Caco-2 (cell line): ENCODE measurements around the gene FAM13A. TPM values are rescaled to one million over a fixed set of nuclear protein-coding genes. Genes with fewer than 3 reads are reported as not detected.

ENCODE experiments used
- BruUV-seq: library from RNA; stranded (reverse); fragments of 400-500 nt; replicated peaks from 2 replicates; lab custom pipeline; 2021; lab: Mats Ljungman, UMichigan
- CTCF ChIA-PET: fragments of 300-600 bp; sonication (Branson Sonifier 250); formaldehyde crosslinking; loops from one replicate; lab custom pipeline; 2022; ENCODE audit warnings: antibody characterized with exemption; lab: Charles Lee
- POLR2A ChIA-PET: fragments of 300-600 bp; sonication (Branson Sonifier 250); formaldehyde crosslinking; loops from one replicate; lab custom pipeline; 2022; ENCODE audit warnings: antibody characterized with exemption; lab: Charles Lee
- DNase-seq, 2 experiments: peaks; one replicate each; pipeline versions ENCODE4 v3.0.0 to v3.0.0-alpha.2; 2020 to 2022
- H3K27me3 ChIP-seq: replicated peaks from 2 replicates; pipeline ENCODE4 v1.6.0; 2011; ENCODE audit warnings: low read length; ENCODE audit not compliant: control insufficient read depth, insufficient read depth
- H3K36me3 ChIP-seq: 2 replicates; pipeline ENCODE4 v1.5.1; 2011; ENCODE audit warnings: low read length; ENCODE audit not compliant: control insufficient read depth, insufficient read depth
- H3K4me1 ChIP-seq: fragments of 250-450 bp; sonication (Bioruptor Pico); 2 replicates; pipeline ENCODE4 v1.5.1; 2020; ENCODE audit warnings: mild to moderate bottlenecking
- H3K4me3 ChIP-seq: 2 replicates; pipeline ENCODE4 v1.5.1; 2011; ENCODE audit warnings: low read depth, mild to moderate bottlenecking, control low read depth, low read length
- H3K9me3 ChIP-seq: fragments of 250-450 bp; sonication (Bioruptor Pico); 2 replicates; pipeline ENCODE4 v1.5.1; 2020; ENCODE audit warnings: mild to moderate bottlenecking, moderate library complexity
- H3K27ac Mint-ChIP-seq: one replicate; pipeline ENCODE4 v1.8.0; 2022; ENCODE audit warnings: mixed read lengths; ENCODE audit not compliant: unreplicated experiment
- H3K27me3 Mint-ChIP-seq: one replicate; pipeline ENCODE4 v1.8.0; 2022; ENCODE audit warnings: mixed read lengths; ENCODE audit not compliant: insufficient read depth, unreplicated experiment
- H3K36me3 Mint-ChIP-seq: one replicate; pipeline ENCODE4 v1.8.0; 2022; ENCODE audit warnings: mild to moderate bottlenecking, mixed read lengths; ENCODE audit not compliant: insufficient read depth, unreplicated experiment
- H3K4me1 Mint-ChIP-seq: one replicate; pipeline ENCODE4 v1.8.0; 2022; ENCODE audit warnings: low read depth, mixed read lengths; ENCODE audit not compliant: unreplicated experiment
- H3K4me3 Mint-ChIP-seq: one replicate; pipeline ENCODE4 v1.8.0; 2022; ENCODE audit warnings: mild to moderate bottlenecking, moderate library complexity, mixed read lengths; ENCODE audit not compliant: unreplicated experiment
- H3K9me3 Mint-ChIP-seq: one replicate; pipeline ENCODE4 v1.8.0; 2022; ENCODE audit warnings: mixed read lengths; ENCODE audit not compliant: unreplicated experiment
- CTCF ChIP-seq, 2 experiments: fragments of 200-600 bp in 1 of 2; IDR thresholded peaks; 1 replicate in 1 of 2; 2 replicates in 1 of 2; pipeline versions ENCODE4 v1.5.1 to v1.8.0; 2011 to 2022; ENCODE audit warnings: antibody characterized with exemption in 1 of 2, control low read depth in 1 of 2, inconsistent platforms in 1 of 2, low read depth in 1 of 2, low read length in 1 of 2, mild to moderate bottlenecking in 1 of 2, moderate library complexity in 1 of 2; ENCODE audit not compliant: insufficient read depth in 1 of 2, severe bottlenecking in 1 of 2, unreplicated experiment in 1 of 2
- intact Hi-C: fragments of 100-400 bp; cut with micrococcal nuclease; formaldehyde crosslinking; loops from one replicate; pipeline ENCODE4 v1.10.0; 2022; ENCODE audit not compliant: unreplicated experiment
- total RNA-seq: library from RNA; stranded (reverse); gene quantifications from 2 replicates; pipeline ENCODE4 v1.2.3, GENCODE V29; 2022

The FAM13A gene
- total RNA-seq, 1 experiment from 2014 or later = 11.0 TPM

- ChIA-PET CTCF (no interaction called here), POLR2A (no interaction called here)
These were observed 304.2 kb downstream of the FAM13A start for GRCh38 chr4:88752754-88753153.

GRCh38 chr4:88752076-88752463 is 304.9 kb downstream of the FAM13A start:
- BruUV-seq = no TSS peak
- no peak for TF ChIP-seq CTCF (IDR thresholded peaks at IDR 0.05; ENCODE audit: insufficient read depth in 1 of 2, low read depth in 1 of 2, low read length in 1 of 2, severe bottlenecking in 1 of 2, unreplicated experiment in 1 of 2)
- ChIA-PET CTCF (no interaction called here), POLR2A (no interaction called here)
- peaks cover 22% of the 10 kb centered on the region for H3K4me1 Mint-ChIP-seq
- Histone ChIP-seq H3K36me3 (peaks cover under 1% of the 10 kb centered on the region; the same call in 1 of the 2 replicates), H3K9me3 (no peaks in the 10 kb centered on the region), H3K4me1 (peaks cover 24% of the 10 kb centered on the region), H3K27me3 (no peaks in the 10 kb centered on the region), H3K4me3 (no peak overlapping the region)
- intact Hi-C loops = no loop called here
- H3K9me3 Mint-ChIP-seq = no peaks in the 10 kb centered on the region
- H3K36me3 Mint-ChIP-seq = no peaks in the 10 kb centered on the region
- no peak overlapping the region for H3K27ac Mint-ChIP-seq
- H3K27me3 Mint-ChIP-seq = no peaks in the 10 kb centered on the region
- no peak for DNase-seq
- H3K4me3 Mint-ChIP-seq = no peak overlapping the region

More at GRCh38 chr4:88752754-88753153, 304.2 kb downstream of the FAM13A start:
- Histone ChIP-seq H3K27me3 (no peaks in the 10 kb centered on the region), H3K4me3 (no peak overlapping the region), H3K9me3 (no peaks in the 10 kb centered on the region), H3K4me1 (peaks cover 24% of the 10 kb centered on the region), H3K36me3 (no peaks in the 10 kb centered on the region)
- Mint-ChIP-seq H3K36me3 (no peaks in the 10 kb centered on the region), H3K4me3 (no peak overlapping the region), H3K9me3 (no peaks in the 10 kb centered on the region), H3K27me3 (no peaks in the 10 kb centered on the region), H3K27ac (no peak overlapping the region), H3K4me1 (peaks cover 22% of the 10 kb centered on the region)
- TF ChIP-seq CTCF (IDR thresholded peaks at IDR 0.05; ENCODE audit: insufficient read depth in 1 of 2, low read depth in 1 of 2, low read length in 1 of 2, severe bottlenecking in 1 of 2, unreplicated experiment in 1 of 2) = no peak
- intact Hi-C loops = no loop called here
- BruUV-seq = no TSS peak
- no peak for DNase-seq

GRCh38 chr4:88751258-88752075 is 305.5 kb downstream of the FAM13A start:
- ChIA-PET POLR2A (no interaction called here), CTCF (no interaction called here)
- no peak for DNase-seq
- no peak overlapping the region for H3K4me3 ChIP-seq
- intact Hi-C loops = no loop called here
- BruUV-seq = no TSS peak
- Mint-ChIP-seq H3K27me3 (no peaks in the 10 kb centered on the region), H3K4me1 (peaks cover 22% of the 10 kb centered on the region), H3K27ac (no peak overlapping the region), H3K9me3 (no peaks in the 10 kb centered on the region), H3K36me3 (no peaks in the 10 kb centered on the region), H3K4me3 (no peak overlapping the region)
- peaks cover 24% of the 10 kb centered on the region for H3K4me1 ChIP-seq
- no peaks in the 10 kb centered on the region for H3K27me3 ChIP-seq
- peaks cover 2% of the 10 kb centered on the region; the same call in 1 of the 2 replicates for H3K36me3 ChIP-seq
- H3K9me3 ChIP-seq = no peaks in the 10 kb centered on the region
- TF ChIP-seq CTCF (IDR thresholded peaks at IDR 0.05; ENCODE audit: insufficient read depth in 1 of 2, low read depth in 1 of 2, low read length in 1 of 2, severe bottlenecking in 1 of 2, unreplicated experiment in 1 of 2) = no peak
